NCI-H2196 treated with DMSO at 0.1 percent for 48 hours (cell line): ENCODE measurements around the gene CD8B.
"Not testable (repeated sequence)": the region's sequence is repeated elsewhere in the genome, so short reads cannot be mapped to it uniquely, and the experiment has no call there.

Experiments
- DNase-seq: peaks from one replicate; lab custom pipeline; 2025; ENCODE audit not compliant: unreplicated experiment; lab: John Stamatoyannopoulos, UW

The CD8B gene

GRCh38 chr2:86861628-86862379 lies at the start of gene CD8B:
Gene CD8B (minus strand): TSS chr2:86861886. CDS start chr2:86861865, 21 bp downstream.
- DNase-seq, result not testable (repeated sequence)

- not testable (repeated sequence) for DNase-seq
Observed at GRCh38 chr2:86905868-86906267, 44.2 kb upstream of the CD8B start.

- not testable (repeated sequence) for DNase-seq
Observed at GRCh38 chr2:86900687-86901086, 39.0 kb upstream of the CD8B start.

DNA sequence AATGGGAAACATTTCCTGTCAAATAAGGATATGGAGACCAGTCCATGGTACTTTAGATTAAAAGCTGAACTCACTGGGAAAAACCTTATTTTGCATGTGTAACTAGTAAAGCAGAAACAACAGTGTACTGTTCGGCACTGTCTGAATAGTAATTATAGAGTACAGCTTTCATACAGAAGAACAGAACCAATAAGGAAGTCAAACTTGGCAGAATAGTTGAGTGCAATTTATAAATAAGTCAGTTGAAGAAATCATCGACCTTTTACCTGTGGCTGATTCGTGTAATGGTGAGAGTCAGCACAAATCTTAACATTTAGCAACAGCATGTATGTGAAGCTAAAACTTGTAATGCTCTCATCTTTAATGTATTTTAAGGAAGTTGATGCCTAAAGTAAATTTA lies 24.3 kb upstream of the CD8B start:
- DNase-seq, result not testable (repeated sequence)

DNA sequence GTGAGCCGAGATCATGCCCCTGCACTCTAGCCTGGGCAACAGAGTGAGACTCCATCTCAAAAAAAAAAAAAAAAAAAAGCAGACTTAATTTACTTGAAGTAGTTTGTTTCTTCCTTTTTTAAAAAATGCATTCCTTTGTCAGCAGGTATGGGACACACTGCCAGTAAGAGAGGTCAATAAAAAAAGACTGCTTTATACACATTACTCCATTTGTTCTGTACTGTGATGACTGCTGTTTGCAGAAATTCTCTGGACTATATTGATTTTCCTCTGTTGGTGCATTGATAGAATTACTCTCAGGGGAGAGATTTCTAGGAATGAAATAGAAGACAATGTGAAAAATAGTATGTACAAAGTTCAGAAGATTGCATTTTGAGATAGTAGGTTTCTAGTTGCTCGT lies 21.2 kb upstream of the CD8B start:
- not testable (repeated sequence) for DNase-seq

DNA sequence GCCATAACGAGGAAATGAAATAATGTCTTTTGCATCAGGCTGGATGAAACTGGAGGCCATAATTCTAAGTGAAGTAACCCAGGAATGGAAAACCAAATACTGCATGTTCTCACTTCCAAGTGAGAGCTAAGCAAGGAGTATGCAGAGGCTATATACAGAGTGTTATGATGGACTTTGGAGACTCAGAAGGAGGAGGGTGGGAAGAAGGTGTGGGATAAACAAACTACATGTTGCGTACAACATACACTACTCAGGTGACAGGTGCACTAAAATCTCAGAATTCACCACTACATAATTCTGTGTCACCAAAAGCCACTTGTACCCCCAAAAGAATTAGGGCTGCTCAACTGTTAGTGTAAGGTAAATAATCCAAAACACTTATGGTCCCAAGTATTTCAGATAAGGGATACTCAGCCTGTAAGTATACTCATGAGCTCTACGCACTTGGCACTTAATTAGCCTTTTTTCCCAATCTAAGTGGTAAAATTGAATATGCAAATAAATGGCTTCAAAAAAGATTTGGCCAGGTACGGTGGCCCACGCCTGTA lies 20.5 kb upstream of the CD8B start:
- not testable (repeated sequence) for DNase-seq

DNA sequence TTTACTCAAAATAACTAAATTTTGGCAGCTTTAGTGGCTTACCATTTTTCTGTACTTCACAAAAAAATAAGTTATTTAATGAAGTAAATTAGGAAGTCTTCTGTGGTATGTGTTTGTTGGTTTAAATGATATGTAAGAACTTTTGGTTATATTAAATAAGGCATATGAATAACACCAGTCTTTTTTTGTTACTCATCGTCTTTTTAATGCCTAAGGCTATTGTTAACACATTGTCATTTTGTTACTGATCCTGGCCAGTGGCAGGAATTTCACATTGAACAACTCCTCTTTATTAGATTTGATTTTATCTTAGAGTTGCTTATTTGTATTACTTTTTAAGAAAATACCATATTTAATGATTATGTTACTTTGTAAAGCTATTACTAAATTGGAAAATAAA lies 17.3 kb upstream of the CD8B start:
- not testable (repeated sequence) for DNase-seq

GRCh38 chr2:86870941-86871340 lies 9.3 kb upstream of the CD8B start:
- not testable (repeated sequence) for DNase-seq

- DNase-seq, result not testable (repeated sequence)
Observed at GRCh38 chr2:86868895-86869468, 7.3 kb upstream of the CD8B start.

DNA sequence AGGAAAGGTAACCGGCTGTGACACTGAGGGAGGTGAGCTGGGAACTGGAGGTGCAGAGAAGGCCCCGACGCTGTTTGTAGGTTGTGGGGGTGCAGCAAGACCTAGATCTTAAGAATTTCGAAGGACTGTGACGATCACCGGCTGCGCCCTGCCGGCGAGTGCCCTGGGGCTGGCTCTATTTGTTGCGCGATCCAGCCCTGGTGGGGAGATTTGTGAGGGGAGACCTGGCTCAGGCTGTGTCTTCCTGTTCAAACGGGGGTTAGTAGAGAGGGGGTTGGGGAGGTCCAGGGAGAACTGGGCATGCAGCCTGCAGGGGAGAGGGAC lies 656 bp upstream of the CD8B start:
- DNase-seq, result not testable (repeated sequence)

GRCh38 chr2:86861175-86861574 lies 511 bp downstream of the CD8B start:
- not testable (repeated sequence) for DNase-seq

- not testable (repeated sequence) for DNase-seq
Observed at GRCh38 chr2:86860573-86860972, 1.1 kb downstream of the CD8B start.

DNA sequence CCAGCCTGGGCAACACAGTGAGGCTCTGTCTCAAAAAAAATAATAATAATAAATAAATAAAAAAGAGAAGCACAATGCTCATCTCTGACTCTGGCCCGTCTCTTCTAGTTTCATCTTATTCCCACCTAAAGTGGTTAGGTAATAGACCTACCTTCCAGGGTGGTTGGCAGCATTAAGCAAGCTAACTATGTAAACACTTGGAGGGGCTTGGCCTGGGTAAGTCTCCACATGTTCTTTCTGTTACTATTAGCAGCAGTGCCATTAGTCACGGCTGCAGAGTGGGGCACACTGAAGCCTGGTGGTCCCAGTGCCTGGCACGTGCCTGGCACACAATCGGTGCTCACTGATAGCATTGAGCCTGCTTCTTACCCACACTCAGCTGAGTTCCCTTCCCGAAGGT lies 4.0 kb downstream of the CD8B start:
- DNase-seq, result not testable (repeated sequence)

GRCh38 chr2:86856498-86856897 lies 5.2 kb downstream of the CD8B start:
- not testable (repeated sequence) for DNase-seq

DNA sequence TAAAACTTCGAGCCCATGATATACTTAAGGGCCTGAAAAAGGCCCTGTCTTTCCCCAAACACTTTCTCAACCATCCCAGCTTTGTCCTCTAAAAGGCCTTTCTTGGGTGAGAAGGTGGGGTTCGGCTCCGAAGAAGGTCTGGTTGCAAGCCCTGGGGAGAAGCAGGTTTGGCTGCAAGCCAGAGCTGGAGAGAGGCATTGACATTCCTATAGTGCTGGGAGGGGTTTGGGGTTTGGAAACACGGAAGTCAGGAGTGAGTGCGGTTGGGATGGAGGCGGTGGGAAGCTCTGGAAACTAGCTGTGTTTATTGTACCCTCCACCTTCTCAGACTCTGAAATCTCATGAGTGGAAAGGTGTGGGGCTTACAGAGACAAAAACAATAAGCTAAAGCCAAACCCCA lies 5.7 kb downstream of the CD8B start:
- not testable (repeated sequence) for DNase-seq

GRCh38 chr2:86851581-86851980 lies 10.1 kb downstream of the CD8B start:
- not testable (repeated sequence) for DNase-seq

DNA sequence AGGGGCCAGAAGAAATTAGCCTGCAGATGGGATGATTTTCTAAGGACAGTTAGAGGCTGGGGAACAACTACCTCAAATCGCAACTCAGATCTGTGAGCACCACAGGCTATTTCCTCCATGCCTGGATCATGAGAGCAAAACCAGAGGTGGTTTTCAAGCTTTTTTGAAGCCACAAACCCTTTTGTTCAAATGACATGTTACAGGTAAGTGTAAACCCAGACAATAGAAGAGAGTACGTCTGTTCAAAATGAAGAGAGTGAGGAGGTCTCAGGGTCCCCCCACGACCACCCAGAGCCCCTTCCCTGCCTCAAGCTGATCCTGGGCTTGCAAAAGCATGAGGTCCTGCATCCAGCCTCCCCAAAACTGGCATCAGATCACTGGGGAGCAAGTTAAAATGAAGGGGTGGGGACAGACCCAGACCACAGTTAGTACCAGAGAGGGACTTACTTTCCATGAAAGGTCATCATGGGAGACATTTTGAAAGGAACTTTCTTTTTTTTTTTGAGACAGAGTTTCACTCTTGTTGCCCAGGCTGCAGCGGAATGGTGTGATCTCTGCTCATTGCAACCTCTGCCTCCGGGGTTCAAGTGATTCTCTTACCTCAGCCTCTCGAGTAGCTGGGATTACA lies 19.0 kb downstream of the CD8B start:
- not testable (repeated sequence) for DNase-seq

GRCh38 chr2:86841330-86841729 lies 20.4 kb downstream of the CD8B start:
- not testable (repeated sequence) for DNase-seq

GRCh38 chr2:86839871-86840548 lies 21.7 kb downstream of the CD8B start:
- DNase-seq, result not testable (repeated sequence)

DNA sequence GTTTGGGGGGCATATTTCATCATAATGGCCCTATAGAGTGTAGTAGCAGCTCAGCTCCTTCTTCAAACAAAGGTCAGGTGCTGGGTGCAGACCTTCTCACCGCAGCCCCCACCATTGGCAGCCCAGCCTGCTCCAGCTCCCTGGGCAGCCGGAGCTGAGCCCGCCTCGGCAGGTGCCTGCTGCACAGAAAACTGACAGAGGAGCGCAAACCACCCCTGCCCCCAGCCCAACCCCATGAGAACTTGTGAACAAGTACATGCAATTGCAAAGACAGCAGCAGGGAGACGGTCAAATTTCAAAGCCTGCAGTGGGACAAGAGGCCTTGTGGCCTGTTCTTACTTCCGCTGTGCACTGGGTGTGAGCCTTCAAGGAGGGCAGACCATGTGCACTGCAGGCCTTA lies 22.2 kb downstream of the CD8B start:
- not testable (repeated sequence) for DNase-seq

- DNase-seq, result not testable (repeated sequence)
Observed at GRCh38 chr2:86837714-86838113, 24.0 kb downstream of the CD8B start.
